ENCODE data around the gene CXorf51B.
"Not testable (repeated sequence)": the region's sequence is repeated elsewhere in the genome, so short reads cannot be mapped to it uniquely, and the experiment has no call there.

Gene CXorf51B

GRCh38 chrX:146809471-146809870 is at the start of gene CXorf51B:
Gene CXorf51B (plus strand): TSS chrX:146809771. CDS start chrX:146809792, 21 bp downstream.
- not testable (repeated sequence) for H3K27ac ChIP-seq

- not testable (repeated sequence) for H3K27ac ChIP-seq
Observed at GRCh38 chrX:146814644-146815043, 5.1 kb downstream of the CXorf51B start, which contains the start of gene CXorf51A. Gene CXorf51A (minus strand): TSS chrX:146814744. CDS start chrX:146814723, 21 bp downstream.

GRCh38 chrX:146831994-146832393 is 22.4 kb downstream of the CXorf51B start:
- TF ChIP-seq ZFX (IDR thresholded peaks at IDR 0.05; ENCODE audit: borderline replicate concordance) = no peak
- no peak overlapping the region for H3K27ac ChIP-seq

GRCh38 chrX:146854281-146854680 is 44.7 kb downstream of the CXorf51B start:
- TF ChIP-seq ZFX (IDR thresholded peaks at IDR 0.05; ENCODE audit: borderline replicate concordance) (no peak), CTCF (IDR thresholded peaks at IDR 0.05) (no peak)
- H3K27ac ChIP-seq = no peak overlapping the region
